Esophagus (tissue), 2 donors: ENCODE results near the gene TMCO4. TPM values are rescaled to one million over a fixed set of nuclear protein-coding genes. Genes with fewer than 3 reads are reported as not detected.

Source experiments
- H3K27ac ChIP-seq, 2 donors: one replicate each; pipeline ENCODE4 v1.5.1; 2013; ENCODE audit warnings: low read depth in 2 of 2, mild to moderate bottlenecking in 2 of 2, inconsistent platforms in 1 of 2, low read length in 1 of 2, moderate library complexity in 1 of 2
- H3K27me3 ChIP-seq, 2 donors: one replicate each; pipeline ENCODE4 v1.6.1; 2013; ENCODE audit warnings: low read length in 2 of 2, control low read depth in 1 of 2, mild to moderate bottlenecking in 1 of 2; ENCODE audit not compliant: insufficient read depth in 2 of 2, control insufficient read depth in 1 of 2
- H3K36me3 ChIP-seq, 2 donors: one replicate each; pipeline ENCODE4 v1.6.1; 2013; ENCODE audit warnings: low read length in 1 of 2; ENCODE audit not compliant: control insufficient read depth in 2 of 2, insufficient read depth in 2 of 2
- H3K4me1 ChIP-seq, 2 donors: one replicate each; pipeline ENCODE4 v1.6.1; 2013; ENCODE audit warnings: low read length in 1 of 2; ENCODE audit not compliant: control insufficient read depth in 2 of 2, insufficient read depth in 2 of 2
- H3K4me3 ChIP-seq, 2 donors: one replicate each; pipeline ENCODE4 v1.5.1; 2013; ENCODE audit warnings: low read length in 2 of 2, mild to moderate bottlenecking in 2 of 2, low read depth in 1 of 2, moderate library complexity in 1 of 2
- H3K9me3 ChIP-seq, 2 donors: one replicate each; pipeline ENCODE4 v1.6.1; 2013; ENCODE audit warnings: mild to moderate bottlenecking in 2 of 2, low read depth in 1 of 2, low read length in 1 of 2, moderate library complexity in 1 of 2; ENCODE audit not compliant: control insufficient read depth in 2 of 2, insufficient read depth in 1 of 2
- WGBS, 2 donors: extraction: QIAGEN DNeasy Blood & Tissue Kit; methylation state at CpG; one replicate each; pipeline ENCODE4 v1.1.7; 2013; 5-methylcytosine and 5-hydroxymethylcytosine counted together
- polyA plus RNA-seq, 2 donors: library from polyadenylated mRNA; stranded (reverse); fragments of 200-250 nt; gene quantifications; one replicate each; pipeline ENCODE4 v1.2.3, GENCODE V29; 2013
- donor health status: healthy with polysubstance abuse.
- donor health status: Bipolar disorder and iron deficiency.

Gene TMCO4
- polyA plus RNA-seq, 2 donors: 14.2 to 26.2 TPM

DNA sequence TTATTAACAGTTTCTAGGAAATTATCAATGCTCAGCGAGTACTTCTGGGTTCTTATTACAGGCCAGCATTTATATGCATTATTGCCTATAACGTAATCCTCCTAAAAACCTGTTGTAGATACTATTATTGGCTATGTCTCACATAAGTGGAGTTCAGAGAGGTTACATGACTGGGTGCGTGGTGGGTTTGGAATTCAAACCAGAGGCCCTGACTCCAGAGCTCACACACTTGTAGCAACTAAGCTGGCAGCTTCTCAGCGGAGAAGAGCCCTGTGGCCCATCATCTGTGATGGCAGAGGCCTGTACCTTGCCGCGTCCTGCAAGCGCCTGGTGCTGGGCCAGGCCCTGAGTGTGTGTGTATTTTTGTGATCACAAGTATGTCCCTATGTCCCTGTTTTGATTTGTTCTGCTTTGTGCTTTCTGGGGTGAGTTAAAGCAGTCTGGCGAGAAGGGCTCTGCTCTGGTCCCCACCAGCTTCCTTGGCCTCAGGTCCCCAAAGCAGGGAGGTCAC lies 68.3 kb downstream of the TMCO4 start:
- no peak overlapping the region for H3K27ac ChIP-seq
- WGBS, 2 donors: 97 to 99% methylated on average over 8 of the region's 8 CpGs

GRCh38 chr1:19730793-19731192 lies 68.9 kb downstream of the TMCO4 start:
- WGBS, 2 donors: 85 to 90% methylated on average over 3 of the region's 3 CpGs
- Histone ChIP-seq H3K27ac (no peak overlapping the region), H3K4me3 (no peak overlapping the region), H3K9me3 (peaks cover 0 to 7% of the 10 kb centered on the region in 2 donors), H3K36me3 (peaks cover 3 to 17% of the 10 kb centered on the region in 2 donors), H3K4me1 (peaks cover 0 to 3% of the 10 kb centered on the region in 2 donors), H3K27me3 (no peaks in the 10 kb centered on the region)

More for the DNA sequence above, 68.3 kb downstream of the TMCO4 start:
- H3K36me3 ChIP-seq: peaks cover 0 to 17% of the 10 kb centered on the region in 2 donors
- H3K4me1 ChIP-seq: peaks cover 0 to 3% of the 10 kb centered on the region in 2 donors
- no peak overlapping the region for H3K4me3 ChIP-seq
- no peaks in the 10 kb centered on the region for H3K27me3 ChIP-seq
- peaks cover 0 to 7% of the 10 kb centered on the region in 2 donors for H3K9me3 ChIP-seq

- H3K4me3 ChIP-seq: no peak overlapping the region
- WGBS, 2 donors: 95 to 97% methylated on average over 3 of the region's 3 CpGs
- H3K36me3 ChIP-seq: peaks cover 4 to 17% of the 10 kb centered on the region in 2 donors
- H3K27ac ChIP-seq: no peak overlapping the region
- no peaks in the 10 kb centered on the region for H3K27me3 ChIP-seq
- peaks cover 0 to 7% of the 10 kb centered on the region in 2 donors for H3K9me3 ChIP-seq
- H3K4me1 ChIP-seq: peaks cover 0 to 3% of the 10 kb centered on the region in 2 donors
These were observed 69.5 kb downstream of the TMCO4 start for GRCh38 chr1:19730232-19730631.

GRCh38 chr1:19728413-19729145 lies 71.1 kb downstream of the TMCO4 start:
- Histone ChIP-seq H3K27ac (peak overlapping the region in 1 of 2 donors; percentile 33), H3K36me3 (peaks cover 4 to 14% of the 10 kb centered on the region in 2 donors)
- WGBS, 2 donors: 75 to 78% methylated on average over 5 of the region's 5 CpGs

GRCh38 chr1:19725606-19726005 lies 74.1 kb downstream of the TMCO4 start:
- Histone ChIP-seq H3K27me3 (no peaks in the 10 kb centered on the region), H3K9me3 (peaks cover 0 to 7% of the 10 kb centered on the region in 2 donors), H3K36me3 (peaks cover 3 to 4% of the 10 kb centered on the region in 2 donors), H3K4me1 (peaks cover 0 to 3% of the 10 kb centered on the region in 2 donors), H3K4me3 (no peak overlapping the region), H3K27ac (no peak overlapping the region)
- 93 to 98% methylated on average over 9 of the region's 9 CpGs for WGBS, 2 donors

More at GRCh38 chr1:19728413-19729145, 71.1 kb downstream of the TMCO4 start:
- no peak overlapping the region for H3K4me3 ChIP-seq
- peaks cover 0 to 7% of the 10 kb centered on the region in 2 donors for H3K9me3 ChIP-seq
- H3K4me1 ChIP-seq: peaks cover 0 to 3% of the 10 kb centered on the region in 2 donors
- no peaks in the 10 kb centered on the region for H3K27me3 ChIP-seq

DNA sequence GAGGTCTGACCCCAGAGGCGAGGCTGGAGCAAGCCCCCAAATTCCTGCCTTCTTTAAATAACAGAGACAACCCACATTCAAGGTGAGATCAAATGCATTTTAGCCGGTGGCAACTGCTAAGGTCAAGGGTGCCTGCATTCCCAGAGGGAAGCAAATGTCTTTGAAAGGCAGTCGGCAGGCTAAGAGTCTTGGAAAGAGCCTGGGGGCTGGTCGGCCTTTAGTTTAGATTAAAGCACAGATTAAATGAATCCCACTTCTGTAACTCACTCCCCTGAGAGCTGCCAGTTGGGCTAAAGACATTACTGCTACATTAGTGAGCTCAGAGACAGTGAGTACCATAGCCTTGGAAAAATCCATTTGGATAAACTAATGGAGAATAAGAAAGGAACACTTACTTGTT lies 75.8 kb downstream of the TMCO4 start:
- Histone ChIP-seq H3K4me1 (peaks cover 0 to 3% of the 10 kb centered on the region in 2 donors), H3K4me3 (no peak overlapping the region), H3K36me3 (peaks cover 3 to 4% of the 10 kb centered on the region in 2 donors), H3K27me3 (no peaks in the 10 kb centered on the region), H3K9me3 (no peaks in the 10 kb centered on the region), H3K27ac (no peak overlapping the region)
- 73 to 74% methylated on average over 4 of the region's 4 CpGs for WGBS, 2 donors

GRCh38 chr1:19720973-19721372 lies 78.7 kb downstream of the TMCO4 start:
- no peaks in the 10 kb centered on the region for H3K27me3 ChIP-seq
- H3K9me3 ChIP-seq: no peaks in the 10 kb centered on the region
- H3K4me3 ChIP-seq: no peak overlapping the region
- H3K27ac ChIP-seq: no peak overlapping the region
- H3K4me1 ChIP-seq: no peaks in the 10 kb centered on the region
- peaks cover 2 to 3% of the 10 kb centered on the region in 2 donors for H3K36me3 ChIP-seq
- 69 to 75% methylated on average over 4 of the region's 4 CpGs for WGBS, 2 donors

GRCh38 chr1:19720174-19720573 lies 79.5 kb downstream of the TMCO4 start:
- Histone ChIP-seq H3K9me3 (no peaks in the 10 kb centered on the region), H3K36me3 (peaks cover 0 to 2% of the 10 kb centered on the region in 2 donors), H3K27ac (no peak overlapping the region), H3K4me3 (no peak overlapping the region), H3K27me3 (no peaks in the 10 kb centered on the region), H3K4me1 (peaks cover 0 to 4% of the 10 kb centered on the region in 2 donors)
- 97 to 98% methylated on average over 4 of the region's 4 CpGs for WGBS, 2 donors

GRCh38 chr1:19717467-19717866 lies 82.2 kb downstream of the TMCO4 start:
- Histone ChIP-seq H3K27me3 (no peaks in the 10 kb centered on the region), H3K4me3 (no peak overlapping the region), H3K27ac (no peak overlapping the region), H3K36me3 (peaks cover 0 to 4% of the 10 kb centered on the region in 2 donors), H3K9me3 (no peaks in the 10 kb centered on the region), H3K4me1 (peaks cover 0 to 4% of the 10 kb centered on the region in 2 donors)
- WGBS, 2 donors: 84 to 87% methylated on average over 6 of the region's 6 CpGs
